Effector CD4-positive, alpha-beta T cell (primary cell): Measurements from ENCODE around the gene PPP2R1A.
"Not testable (repeated sequence)": the region's sequence is repeated elsewhere in the genome, so short reads cannot be mapped to it uniquely, and the experiment has no call there.

Experiments used
- DNase-seq: peaks from one replicate; pipeline ENCODE4 v3.0.0-alpha.2; 2020

The PPP2R1A gene

DNA sequence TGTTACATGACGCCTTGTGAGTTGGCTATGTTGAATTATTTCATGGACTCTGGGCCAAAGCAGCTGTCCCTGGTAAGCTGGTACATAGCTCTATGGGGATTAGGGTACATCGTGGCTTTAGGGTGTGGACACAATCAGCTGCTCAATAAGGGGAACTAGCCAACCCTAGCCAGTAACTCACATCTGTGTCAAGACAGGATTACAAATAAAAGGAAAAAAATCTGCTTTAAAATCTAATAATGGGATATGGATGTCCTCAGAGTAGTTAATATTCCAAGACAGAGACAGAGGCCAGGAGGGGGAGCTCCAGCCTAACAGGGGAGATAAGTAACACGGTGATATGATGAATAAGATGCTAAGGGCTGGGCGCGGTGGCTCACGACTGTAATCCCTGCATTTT, 58.4 kb downstream of the PPP2R1A start:
- peak; percentile 55 for DNase-seq

DNA sequence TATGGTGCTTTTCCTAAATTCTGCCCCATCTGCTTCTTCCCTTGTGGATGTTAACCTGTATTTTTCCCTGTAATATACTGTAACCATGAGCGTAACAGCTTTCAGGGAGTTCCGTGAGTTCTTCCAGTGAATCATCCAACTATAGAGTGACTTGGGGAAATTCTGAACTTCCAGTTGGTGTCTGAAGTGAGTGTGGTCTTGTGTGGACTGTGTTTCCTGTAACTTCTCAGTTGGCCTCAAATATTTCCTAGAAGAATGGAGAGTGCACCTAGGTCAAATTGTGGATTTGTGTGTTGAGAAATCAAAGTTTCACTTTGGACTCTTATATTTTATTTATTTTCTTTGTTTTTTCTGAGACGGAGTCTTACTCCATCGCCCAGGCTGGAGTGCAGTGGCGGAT, 68.6 kb downstream of the PPP2R1A start:
- no peak for DNase-seq

DNA sequence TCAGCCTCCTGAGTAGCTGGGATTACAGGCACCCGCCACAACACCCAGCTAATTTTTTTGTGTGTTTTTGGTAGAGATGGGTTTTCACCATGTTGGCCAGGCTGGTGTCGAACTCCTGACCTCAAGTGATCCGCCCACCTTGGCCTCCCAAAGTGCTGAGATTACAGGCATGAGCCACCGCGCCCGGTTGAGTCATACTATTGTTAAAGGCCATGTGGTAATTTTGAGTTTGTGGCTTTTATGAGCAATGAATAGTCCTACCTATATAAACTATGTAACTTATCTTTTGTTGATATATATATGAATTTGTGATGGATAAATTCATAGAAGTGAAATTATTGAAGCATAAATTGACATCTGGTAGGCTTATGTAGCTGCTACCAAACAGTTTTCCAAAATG, 75.7 kb downstream of the PPP2R1A start:
- not testable (repeated sequence) for DNase-seq

DNA sequence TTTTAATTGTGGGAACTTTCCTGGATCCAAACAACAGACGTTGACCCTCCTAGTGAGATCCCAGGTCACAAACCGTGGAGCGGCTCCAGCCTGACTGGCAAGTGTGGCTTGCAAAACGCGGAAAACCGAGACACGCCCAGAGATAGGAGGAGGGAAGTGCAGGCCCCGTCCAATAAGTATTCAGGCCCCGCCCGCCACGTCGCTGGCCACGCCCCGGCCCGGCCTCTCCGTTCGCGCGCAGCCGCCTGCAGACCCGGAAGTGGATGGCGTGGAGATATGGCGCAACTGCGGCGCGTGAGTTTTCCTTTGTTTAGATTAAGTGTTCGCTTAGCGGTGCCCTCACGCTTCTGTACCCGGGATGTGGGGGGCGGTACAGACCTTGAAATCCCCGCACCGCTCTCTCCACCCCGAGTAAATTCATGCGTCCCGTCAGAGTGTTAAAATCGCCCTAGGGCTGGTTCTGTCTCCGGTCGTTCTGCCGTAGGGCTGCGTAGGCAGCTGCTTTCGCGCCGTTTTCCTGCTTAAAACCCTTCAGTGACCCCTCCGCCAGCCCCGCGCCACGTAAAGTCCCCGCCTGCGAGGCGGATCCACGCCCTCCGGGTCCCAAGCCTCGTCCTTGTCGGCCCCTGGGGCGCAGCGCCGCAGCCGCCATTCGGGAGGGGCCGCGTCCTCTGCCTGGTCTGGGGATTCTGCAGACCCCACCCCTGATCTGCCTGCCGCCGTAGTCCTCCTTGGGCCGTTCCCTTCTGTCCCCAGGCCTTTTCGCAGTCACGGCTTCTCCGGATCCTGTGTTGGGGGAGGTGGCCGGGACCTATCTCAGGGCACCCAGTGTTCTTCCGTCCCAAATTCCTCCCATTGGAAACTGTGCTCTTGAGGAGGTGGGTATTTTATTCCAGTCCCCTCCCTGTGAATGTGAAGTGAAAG, 79.7 kb downstream of the PPP2R1A start, which contains the start of gene ZNF766:
TSS of gene ZNF766 (plus strand) at position 250 of the 924 bp plus-strand sequence. CDS start at position 277, 27 bp downstream.
- DNase-seq, result peak; percentile 95

DNA sequence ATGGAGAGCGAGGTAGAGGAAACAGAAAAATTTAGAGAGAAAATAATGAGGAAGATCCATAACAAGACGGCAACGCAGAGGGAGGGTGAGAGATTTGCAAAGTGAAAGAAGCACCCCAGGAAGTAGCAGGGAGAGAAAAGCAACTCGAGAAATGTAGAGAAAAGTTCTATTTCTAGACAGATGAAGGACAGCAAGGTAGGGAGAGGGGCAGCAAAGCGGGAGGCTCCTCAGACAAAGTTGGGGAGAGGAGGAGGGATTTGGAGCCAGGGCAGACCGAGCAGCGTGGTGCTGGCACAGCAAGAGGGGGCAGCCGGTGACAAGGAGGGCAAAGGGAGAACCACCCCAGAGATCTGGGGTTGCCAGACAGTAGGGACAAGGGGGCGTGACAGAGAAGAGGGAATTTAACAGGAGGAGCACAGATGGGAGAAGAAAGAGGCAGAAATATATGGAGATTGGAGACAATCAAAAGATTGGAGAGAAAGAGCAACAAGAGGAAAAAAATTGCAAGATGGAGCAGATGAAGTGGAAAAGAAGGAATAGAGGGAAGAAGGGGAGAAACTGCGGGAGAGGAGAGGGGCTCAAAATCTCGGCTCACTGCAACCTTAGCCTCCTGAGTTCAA, 80.5 kb downstream of the PPP2R1A start:
- DNase-seq, result no peak

DNA sequence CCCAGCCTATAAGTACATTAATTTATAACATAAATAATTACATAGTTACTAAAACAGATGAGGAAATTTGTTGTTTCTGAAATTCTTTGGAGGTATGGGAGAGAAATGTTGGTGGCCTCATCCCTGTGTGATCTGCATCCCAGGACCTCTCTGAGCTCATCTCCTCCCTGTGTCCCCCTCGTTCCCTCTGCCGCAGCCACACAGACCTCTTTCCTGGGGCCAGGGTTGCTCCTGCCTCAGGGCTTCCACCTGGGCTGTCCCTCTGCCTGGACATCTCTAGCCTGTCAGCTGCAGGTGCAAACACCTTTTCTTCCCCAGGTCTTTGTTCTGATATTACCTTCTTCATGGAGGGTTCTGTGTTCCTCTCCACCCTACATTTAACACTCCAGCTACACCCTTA, 83.4 kb downstream of the PPP2R1A start:
- DNase-seq, result no peak

DNA sequence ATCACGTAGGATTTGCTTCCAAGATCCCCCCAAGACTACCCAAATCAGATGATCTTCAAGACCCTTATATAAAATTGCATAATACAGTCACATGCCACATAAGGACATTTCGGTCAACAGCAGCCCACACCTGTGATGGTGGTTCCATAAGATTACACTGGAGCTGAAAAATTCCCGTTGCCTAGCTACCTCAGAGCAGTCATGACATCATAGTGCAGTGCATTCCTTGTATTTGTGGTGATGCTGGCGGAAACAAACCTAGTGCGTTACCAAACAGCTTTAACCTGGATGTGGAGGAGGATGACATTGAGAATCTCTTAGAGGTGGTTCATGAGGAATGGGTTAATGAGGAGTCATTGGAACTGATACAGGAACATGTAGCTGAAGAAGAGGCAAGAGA, 84.3 kb downstream of the PPP2R1A start:
- no peak for DNase-seq

DNA sequence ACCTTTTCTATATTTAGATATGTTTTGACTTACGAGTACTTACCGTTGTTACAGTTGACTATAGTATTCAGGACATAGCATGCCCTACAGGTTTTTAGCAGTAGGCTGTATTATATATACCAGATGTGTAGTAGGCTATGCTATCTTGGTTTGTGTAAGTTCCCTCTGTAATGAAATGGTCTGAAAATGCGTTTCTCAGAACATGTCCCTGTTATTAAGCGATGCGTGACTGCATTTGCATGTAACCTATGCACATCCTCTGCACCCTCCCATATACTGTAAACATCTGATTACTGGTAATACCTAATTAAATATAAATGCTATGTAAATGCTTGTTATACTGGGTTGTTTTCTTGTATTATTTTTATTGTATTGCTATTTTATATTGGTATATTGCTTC, 86.1 kb downstream of the PPP2R1A start:
- DNase-seq, result no peak

DNA sequence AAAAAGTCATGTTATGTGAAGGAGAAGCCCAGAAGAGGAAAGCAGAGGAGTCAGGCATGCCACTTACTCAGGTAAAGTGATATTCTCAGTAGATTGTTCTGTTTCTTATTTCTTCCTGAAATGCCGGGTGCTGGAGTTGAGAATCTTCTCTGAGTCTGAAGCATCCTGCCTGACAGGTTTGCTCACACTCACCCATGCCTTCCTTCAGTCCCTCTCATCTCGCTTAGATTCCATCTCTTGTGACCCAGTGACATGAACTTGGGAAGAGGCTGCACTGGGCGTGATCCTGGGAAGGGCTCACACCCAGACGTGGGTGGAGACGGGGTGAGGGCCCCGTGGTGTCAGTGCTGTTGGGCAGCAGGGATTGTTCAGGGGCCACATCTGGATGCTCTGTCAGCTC, 87.6 kb downstream of the PPP2R1A start:
- no peak for DNase-seq
